LHCN-M2 (cell line): ENCODE results near the gene ETV6. TPM values are rescaled to one million over a fixed set of nuclear protein-coding genes. Genes with fewer than 3 reads are reported as not detected.
A peak's percentile ranks its signal among the peaks of the same experiment; 100 is the strongest.

Experiments
- DNase-seq: peaks from one replicate; pipeline ENCODE4 v3.0.0-alpha.2; 2012; ENCODE audit warnings: low read depth
- total RNA-seq: library from RNA; depleted of rRNA; stranded (reverse); fragments of >200 nt; gene quantifications from 2 replicates; pipeline ENCODE4 v1.2.3, GENCODE V29; 2014

Gene ETV6
- total RNA-seq, 1 experiment from 2014 or later: 5.3 TPM

DNA sequence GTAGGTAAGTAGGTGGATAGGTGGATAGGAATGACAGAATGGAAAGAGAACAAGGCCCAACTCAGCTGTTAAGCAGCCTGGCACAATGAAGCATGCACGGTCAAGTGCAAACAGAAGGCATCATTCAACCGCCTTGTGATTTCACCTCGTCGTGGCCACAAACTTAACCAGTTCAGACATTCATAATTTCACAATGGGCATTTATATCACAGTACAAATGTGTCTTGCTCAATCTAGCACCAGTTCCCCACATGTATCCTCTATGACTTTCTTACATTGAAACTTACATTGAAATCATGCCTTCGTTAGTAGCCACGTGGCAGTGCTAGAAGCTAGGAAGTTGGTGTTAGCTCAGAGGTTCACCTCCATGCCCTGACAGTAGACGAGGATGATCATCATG lies 207.5 kb downstream of the ETV6 start:
- no peak for DNase-seq

DNA sequence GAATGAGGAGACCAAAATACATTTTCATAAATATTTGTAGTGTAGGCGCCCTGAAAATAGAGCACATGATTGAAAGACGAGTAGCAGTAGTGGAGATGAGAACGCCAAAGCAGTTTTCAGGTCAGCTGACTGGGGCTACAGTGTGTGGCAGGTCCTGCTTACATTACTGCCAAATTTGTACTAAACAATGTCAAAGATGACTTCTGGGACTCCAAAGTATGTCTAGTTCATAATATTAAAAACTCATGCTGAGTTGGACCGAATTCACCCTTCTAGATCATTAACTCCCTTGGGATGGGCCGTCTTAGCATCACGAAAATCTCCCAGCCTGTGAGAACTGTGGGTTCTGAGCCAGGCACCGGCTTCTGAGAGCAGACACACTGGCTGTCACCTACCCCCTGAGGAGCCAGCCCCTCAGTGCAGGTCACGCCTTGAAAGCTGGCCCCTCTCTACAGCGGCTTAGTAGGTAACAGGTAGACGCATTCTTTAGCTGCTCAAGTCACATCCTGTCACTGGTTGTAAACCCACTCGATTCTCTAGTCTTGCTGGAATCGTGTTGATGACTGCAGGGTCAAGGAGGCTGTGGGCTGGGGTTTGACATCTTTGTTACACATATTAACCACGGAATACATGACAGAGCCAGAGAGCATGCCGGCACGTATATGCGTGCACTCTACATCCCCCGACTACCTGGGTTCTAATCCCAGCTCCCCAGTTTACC lies 210.4 kb downstream of the ETV6 start:
- DNase-seq: no peak

DNA sequence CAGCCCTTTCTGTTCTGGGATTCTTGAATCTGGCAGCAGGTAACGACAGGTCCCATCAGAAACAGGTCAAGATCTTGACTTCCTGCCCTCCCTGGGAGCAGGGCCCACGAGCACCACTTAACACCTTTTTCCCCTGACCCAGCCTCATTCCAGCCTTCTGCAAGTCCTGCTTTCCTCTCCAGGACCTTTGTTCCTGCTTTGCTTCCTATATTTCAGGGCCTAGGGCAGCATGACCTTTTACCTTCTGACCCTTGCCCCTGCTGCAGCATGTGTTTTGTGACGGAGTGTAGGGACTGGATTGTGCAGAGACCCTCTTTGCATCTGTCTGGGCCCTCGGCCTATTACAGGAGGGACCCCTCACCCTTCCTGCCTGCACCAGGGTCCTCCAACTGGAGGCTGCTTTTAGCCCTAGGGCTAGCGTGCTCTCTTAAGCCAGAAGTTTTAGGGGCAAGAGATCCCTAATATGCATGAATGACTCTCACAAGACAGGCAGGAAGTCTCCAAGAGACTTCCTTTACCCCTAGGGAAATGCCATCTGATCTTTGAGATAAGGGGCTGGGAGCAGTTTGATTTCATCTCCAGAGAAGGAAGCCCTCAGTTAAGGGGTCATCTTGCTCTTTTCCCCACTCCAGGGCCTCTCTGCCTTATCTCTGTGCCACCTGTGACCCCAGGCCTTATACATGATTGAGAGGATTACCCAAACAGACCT lies 211.8 kb downstream of the ETV6 start:
- DNase-seq: no peak

DNA sequence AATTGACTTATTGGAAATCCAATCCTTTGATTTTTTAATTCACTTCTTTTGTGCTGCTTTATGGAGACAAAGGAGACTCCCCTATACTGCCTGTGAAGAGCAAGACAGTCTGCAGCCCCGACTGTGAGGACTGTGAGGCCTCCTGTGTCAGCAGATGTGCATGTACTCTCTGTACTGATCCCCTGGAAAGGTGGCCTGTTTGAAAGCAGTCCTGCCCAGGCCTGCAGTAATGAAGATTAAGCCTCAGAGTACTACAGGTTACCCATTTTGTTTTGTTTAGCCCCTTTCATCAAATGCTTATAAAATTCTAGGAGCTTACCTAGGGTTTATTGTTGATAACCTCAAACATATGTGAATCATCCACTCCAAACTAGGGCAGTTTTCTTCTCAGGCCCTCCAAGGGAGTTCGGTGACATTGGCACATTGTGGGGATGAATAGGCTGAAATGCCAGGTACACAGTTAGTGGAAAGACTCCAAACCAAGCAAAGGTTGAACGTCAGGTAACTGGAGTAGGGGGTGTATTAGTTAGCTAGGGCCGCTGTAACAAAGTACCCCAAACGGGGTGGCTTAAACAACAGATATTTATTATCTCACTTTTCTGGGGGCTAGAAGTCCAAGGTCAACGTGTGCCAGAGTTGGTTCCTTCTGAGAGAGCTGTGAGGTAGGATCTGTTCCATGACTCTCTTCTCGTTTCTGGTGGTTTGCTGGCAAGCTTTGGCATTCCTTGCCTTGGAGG lies 212.6 kb downstream of the ETV6 start:
- DNase-seq: no peak

DNA sequence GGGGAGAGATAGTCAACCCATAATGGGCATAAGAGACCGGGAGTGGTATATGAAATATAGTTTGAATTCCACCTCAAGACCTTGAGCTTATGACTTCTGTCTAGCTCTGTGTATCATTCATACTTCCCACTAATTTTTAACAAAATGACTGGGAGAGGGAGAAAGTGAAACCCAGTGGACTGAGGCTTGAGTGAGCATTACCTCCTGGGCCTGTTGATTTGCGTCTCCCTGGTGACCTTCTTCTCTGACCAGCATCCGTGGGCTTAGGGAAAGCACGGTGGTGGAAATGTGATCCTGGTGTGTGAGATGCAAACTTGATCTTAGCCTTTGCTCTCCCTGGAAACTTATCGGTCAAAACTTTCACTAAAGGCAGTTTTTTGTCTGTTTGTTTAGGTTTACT lies 213.3 kb downstream of the ETV6 start:
- DNase-seq: peak; percentile 50

DNA sequence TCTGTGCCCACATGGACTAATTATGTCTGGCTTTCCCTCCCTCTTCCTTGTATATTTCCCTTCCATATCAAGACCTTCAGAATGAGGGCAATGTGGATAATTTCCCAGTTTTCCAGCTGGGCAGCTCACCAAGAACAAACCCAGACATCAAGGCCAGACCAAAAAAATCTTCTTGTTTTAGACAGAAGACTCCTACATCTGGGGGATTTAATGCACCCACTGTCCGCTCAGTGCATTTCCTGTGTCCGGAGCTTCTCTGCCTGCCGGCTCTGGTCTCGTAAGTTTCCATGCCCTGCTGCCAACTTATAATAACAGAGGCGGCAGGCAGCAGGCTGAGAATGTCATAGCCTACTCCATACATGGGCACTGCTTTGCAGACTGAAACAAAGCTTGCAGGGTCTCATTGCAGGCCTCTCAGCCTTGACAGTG lies 214.0 kb downstream of the ETV6 start:
- no peak for DNase-seq

DNA sequence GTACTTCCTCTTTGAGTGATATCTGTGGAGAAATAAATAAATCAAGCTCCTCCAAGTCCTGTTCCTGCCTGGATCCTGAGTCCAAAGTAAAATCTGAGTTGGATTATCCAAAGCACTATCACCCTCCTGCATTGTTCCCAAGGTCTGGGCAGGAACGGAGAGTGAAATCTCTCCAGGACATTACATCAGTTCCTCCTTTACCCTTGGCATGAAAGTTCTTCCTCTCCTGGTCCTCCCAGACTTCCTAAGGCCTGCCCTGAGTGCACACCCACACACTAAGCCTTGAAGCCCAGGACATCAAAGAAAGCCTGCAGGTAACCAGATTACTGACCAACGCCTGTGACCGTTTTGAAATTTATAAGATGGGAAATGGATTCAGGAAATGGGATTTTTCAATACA lies 214.5 kb downstream of the ETV6 start:
- no peak for DNase-seq

DNA sequence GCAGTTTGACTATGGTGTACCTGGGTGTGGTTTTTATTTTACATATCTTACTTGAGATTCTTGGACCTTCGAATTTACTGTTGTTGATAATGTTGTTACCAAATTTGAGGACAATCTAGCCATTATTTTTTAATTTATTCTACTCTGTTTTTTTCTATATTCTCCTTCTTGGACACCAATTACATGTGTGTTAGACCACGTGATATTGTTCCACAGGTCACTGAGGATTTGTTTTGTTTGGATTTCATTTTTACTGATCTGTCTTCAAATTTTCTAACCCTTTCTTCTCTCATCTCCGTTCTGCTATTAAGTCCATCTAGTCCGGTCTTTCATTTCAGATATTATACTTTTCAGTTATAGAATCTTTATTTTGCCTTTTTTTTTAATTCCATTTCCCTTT lies 216.3 kb downstream of the ETV6 start:
- no peak for DNase-seq

DNA sequence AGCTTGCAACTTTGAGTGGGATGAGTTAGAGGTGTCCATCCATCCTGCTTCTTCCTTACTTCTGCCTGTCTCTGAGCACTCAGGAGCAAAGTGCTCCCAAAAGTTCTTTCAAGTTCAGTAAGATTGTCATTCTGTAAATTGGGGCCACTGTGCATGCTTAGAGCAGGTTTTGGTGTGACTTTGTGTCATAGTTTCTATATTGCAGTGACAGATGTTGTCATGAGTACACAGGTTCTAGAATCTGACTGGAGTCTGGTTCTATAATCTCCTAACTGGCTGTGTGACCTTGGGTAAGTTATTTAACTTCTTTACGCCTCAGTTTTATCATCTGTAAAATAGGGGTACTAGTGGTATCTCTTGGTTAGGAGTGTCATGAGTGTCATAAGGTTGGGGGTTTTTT lies 218.6 kb downstream of the ETV6 start:
- no peak for DNase-seq

DNA sequence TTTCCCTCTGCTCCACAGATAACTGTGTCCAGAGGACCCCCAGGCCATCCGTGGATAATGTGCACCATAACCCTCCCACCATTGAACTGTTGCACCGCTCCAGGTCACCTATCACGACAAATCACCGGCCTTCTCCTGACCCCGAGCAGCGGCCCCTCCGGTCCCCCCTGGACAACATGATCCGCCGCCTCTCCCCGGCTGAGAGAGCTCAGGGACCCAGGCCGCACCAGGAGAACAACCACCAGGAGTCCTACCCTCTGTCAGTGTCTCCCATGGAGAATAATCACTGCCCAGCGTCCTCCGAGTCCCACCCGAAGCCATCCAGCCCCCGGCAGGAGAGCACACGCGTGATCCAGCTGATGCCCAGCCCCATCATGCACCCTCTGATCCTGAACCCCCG lies 219.9 kb downstream of the ETV6 start:
- DNase-seq: no peak

DNA sequence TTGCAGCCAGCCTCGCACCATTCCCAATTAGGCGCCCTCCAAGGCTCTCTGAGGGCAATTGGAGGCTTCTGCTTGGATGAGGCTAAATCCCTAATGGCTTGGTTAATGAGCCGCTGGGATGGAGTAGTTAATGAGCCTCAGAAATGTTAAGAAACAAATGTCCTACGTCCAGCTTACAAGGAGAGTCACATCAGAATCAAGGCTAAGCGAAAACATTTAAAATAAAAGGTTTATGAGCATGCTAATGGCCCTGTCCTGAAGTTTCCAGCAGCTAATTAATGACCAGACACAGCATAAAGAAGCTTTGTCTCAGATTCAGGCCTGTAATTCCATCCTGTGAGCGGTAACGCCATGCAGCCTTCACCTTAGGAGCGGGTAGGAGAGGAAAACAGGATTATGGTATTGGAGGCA lies 220.6 kb downstream of the ETV6 start:
- no peak for DNase-seq

DNA sequence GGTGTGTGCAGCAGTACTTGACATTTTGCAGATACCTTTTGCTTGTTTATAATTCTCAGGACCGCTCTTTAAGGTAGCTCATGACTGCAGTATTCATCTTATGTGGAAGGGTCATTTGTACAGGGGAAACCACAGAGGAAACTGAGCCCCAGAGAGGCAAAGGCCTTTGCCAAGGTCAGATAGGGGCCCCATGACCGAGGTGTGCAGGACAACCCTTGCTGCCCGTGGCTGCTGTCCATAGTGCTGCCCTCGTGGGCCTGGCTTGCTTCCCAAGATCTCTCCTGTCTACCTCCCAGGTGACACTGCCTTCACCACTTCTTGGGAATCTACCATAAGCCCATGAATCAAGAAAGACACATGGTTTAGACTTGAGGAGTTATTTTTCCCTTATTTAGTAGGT lies 222.6 kb downstream of the ETV6 start:
- no peak for DNase-seq

DNA sequence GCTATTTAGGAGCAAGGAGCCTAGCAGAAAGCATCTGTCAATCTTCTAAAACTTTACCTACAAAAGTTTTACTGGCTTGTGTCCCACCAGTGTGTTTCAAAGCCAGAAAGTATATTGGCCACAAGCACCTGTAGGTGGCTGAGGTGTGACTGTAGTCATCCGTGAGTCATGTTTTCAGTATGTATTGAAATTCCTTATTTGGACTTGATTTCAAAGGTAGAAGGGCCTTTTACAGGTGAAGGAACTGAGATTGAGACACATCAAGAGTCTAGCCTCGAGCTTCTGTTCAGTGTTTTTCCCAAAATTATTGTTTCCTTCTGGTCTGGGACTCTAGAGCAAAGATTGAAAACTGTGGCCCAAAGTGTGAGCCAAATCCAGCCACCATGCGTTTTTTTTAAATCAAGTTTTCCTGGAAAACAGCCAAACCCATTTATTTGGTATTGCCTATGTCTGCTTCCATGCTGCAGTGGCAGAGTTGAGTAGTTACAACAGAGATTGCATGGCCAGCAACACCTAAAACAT lies 226.0 kb downstream of the ETV6 start:
- DNase-seq: no peak

DNA sequence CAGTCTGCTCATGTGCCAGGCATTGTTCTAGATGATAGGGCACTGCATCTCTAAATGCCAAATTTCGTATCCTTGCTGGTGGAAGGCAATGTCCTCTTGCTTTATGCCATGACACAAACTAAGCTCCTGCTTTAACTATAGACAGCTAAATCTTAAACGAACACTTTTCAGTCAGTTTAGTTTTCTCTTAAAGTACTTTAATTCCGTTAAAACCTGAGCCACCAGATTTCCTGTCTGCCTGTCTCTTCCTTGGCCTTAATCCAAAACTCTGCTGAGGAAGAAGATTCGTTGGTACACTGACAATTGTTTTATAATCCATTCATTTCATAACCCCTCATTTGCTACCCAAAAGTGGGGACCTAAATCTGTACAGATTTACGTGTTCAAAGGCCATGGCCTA lies 226.8 kb downstream of the ETV6 start:
- no peak for DNase-seq

DNA sequence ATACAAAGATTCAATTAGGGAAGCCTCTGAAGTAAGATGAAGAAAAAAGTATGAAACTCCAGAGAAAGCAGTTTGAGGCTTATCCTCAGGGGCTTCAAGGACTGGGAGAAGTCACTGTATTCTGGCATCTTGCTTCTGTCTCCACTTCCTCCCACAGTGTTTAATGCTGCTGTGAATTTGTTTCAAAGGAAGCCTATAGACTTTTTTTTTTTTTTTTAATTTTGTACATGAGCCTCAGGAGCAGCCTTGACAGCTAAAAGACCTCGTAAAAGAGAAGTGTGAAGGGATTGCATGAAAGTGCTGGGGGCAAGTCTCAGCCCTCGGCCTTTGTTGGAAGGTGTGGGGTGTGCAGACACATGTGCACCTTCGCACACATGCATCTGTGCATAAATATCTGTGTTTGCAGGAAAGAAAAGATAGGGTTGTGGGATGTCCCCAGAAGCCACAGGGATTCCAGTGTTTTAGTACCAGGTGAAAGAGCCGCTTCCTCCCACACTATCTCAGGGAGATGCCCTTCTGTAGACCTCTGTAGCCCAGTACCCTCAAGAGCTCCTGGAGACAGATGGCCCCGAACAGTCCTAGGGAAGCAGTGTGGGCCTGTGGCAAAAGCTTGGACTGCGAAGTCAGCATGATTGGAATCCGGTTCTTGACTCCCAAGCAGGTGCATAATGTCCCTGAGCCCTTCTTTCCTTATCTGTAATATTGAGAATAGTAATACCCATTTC lies 227.8 kb downstream of the ETV6 start:
- DNase-seq: no peak

DNA sequence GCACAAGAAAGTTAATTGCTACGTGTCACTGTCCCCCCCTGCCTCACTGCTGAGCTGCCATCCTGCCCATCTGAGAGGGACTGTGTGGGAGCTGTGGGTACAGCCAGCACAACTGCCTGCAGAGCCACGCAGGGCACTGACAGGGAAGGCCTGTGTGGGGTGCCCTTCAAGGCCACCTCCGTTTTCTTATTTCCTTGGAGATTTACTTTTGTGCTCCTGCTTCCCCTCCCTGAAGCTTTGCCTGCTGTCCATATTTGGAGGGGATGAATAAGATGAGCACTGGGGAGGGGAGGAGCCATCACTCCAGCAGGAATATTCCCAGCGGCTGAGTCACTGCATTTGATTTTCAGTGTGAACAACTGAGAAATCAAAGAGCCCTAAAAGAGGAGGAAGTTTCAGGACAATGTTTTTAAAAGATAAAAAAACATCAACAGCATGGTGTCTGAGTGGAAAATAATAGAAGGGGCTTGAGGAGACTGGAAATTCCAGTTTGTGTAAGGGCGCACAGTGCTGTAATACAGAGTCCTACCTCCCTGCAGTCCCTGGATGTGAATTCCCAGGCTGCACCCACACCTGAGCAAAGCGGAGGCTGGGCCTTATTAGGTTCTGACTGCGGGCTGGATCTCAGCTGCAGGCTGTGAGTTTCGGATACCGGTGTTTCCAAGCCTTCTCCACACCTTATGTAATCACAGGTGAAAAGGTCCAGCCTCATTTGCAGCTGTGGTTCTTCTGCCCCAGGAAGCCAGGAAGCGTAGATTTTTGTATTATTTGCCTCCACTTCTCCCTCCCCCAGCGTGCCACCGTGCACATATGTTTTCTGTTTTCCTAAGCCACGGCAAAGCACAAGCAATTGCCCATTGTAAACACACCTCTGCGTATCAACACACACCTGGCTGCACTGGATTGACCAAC lies 228.7 kb downstream of the ETV6 start:
- peak; percentile 78 for DNase-seq

DNA sequence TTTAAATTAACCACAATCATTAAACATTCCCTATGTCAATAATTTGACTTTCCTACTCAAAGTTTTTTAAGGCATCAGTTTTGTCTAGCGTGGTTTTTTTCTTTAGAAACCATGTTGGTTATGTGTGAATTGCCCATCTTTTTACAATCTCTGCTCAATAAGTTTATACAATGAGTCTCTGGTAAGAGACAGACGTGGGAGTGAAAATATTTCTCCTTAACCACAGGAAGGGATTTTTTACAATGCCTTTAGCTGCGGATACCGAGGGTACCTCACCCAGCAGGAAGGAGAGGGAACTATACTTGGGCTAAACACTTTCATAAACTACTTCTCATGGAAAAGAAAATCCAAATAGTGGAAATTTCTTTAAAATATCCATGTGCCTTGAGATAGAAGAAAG lies 229.8 kb downstream of the ETV6 start:
- peak; percentile 13 for DNase-seq

DNA sequence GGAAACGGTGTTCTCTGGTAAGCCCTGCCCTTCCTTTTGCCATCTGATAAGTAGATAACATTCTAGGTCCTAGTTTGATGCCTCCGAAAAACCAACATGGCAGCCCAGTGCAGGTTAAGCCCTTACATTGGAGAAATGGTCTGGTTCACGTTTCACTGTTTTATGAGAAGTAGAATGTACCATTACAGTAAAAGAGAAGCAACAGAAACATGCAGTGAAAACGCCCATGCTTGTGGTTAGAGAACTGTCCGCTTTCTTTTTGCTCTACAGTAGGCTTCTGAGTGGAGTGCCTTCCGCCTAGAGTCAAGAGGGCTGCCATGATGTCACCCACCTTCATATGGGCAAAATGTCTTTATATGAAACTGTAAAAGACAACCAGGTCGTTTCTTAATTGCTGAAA lies 230.9 kb downstream of the ETV6 start:
- DNase-seq: no peak

DNA sequence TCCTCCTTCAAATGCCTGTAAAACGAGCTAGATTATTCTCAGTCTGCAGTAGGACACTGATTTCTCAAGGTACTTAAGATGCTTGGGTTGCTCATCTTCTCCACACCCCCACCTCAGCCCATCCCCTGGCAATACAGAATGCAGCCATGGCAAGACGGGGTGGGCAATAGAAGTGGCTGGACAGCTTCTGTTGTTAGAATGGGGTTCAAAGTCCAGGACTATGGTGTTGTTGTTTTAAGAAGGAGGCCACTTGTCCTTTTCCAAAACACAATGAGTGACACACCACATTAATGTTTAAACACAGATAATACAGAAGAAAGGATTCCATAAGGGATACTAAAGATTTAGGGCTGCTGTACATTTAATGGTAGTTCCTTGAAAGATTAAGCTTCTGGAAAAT lies 232.4 kb downstream of the ETV6 start:
- DNase-seq: no peak

DNA sequence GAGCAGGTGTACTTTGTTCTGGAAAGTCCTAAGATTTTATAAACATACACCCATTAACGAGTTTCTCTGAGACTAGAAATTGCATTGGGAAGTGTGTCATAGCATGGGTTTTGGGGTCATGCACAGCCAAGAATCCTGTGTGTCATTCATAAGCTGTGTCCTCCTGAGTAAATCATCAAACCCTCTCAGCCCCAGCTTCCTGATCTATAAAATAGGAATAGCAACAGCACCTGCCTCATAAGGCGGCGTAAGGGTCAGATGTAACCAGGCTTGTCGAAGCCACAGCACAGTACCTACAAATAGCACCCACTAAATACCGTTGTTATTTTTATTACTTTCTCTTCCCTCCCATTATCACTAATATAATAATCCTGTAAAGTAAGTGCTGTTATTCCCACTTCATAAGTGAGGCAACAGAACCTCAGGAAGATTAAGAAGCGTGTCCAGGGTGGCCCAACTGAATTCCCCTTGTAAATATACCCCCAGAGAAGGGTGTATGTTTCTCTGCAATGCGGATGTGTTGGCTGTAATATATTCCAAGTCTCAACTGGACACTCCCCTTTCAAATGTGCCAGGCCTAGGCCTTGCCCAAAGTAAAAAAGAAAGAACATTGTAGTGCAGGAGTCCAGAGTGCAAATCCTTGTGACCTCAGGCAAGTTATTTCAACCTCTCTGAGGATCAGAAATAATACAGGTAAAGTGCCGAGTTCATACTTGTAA lies 233.0 kb downstream of the ETV6 start:
- no peak for DNase-seq
